HCEC 1CT (cell line): ENCODE results near the gene AGAP3.

Experiments used
- DNase-seq: peaks from one replicate; pipeline ENCODE4 v3.0.0-alpha.2; 2017

Gene AGAP3

DNA sequence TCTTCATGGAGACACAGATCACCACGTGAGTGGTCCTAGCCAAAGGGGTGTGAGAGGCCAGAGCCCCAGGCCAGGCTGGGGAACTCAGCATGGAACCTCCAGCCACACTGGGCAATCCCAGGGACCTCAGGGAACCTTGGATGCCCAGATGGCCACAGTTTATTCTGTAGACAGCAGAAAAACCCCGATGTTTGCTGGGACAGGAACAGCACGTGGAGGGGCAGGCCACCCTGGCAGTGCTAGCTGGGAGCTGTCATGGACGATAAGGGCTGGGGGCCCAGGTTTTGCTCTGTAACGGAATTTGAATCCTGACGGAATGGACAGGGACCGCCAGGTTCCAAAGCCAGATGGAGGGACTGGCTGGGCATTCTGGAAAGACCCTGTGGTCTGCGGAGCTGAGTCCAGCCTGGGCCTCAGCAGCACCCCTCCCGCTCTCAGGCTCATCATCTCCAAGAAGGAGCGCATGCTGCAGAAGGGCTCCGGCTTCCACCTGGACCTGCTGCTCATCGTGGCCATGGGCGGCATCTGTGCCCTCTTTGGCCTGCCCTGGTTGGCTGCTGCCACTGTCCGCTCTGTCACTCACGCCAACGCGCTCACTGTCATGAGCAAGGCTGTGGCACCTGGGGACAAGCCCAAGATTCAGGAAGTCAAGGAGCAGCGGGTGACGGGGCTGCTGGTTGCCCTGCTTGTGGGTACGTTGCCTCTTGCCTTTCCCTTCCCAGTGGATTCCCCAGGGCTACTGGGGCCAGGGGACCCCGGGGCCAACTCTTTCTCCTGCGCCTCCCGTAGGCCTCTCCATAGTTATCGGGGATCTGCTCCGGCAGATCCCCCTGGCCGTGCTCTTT, 11.2 kb upstream of the AGAP3 start:
- DNase-seq: no peak

DNA sequence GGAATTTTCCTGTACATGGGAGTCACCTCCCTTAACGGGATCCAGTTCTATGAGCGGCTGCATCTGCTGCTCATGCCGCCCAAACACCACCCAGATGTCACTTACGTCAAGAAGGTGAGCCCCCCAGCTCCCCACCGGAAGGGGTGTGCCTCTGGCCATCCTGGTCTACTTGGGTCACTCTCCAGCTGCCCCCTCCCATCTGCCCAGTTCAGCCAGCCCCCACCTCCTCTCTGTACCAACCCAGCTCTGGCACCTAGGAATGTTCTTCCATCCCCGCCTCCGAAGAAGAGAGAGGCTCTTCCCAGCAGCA, 10.7 kb upstream of the AGAP3 start:
- DNase-seq: no peak

DNA sequence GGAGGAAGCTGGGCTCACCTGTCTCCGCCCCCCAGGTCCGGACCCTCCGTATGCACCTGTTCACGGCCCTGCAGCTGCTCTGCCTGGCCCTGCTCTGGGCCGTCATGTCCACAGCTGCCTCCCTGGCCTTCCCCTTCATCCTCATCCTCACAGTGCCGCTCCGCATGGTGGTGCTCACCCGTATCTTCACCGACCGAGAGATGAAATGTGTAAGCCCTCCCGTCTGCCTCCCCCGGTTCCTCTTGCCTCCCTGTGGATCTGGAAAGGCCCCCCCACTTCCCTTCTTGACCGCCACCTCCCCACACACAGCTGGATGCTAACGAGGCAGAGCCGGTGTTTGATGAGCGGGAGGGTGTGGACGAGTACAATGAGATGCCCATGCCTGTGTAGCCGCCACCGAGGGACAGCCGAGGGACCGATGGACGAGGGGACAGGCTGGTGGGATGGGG, 10.3 kb upstream of the AGAP3 start:
- DNase-seq: no peak

DNA sequence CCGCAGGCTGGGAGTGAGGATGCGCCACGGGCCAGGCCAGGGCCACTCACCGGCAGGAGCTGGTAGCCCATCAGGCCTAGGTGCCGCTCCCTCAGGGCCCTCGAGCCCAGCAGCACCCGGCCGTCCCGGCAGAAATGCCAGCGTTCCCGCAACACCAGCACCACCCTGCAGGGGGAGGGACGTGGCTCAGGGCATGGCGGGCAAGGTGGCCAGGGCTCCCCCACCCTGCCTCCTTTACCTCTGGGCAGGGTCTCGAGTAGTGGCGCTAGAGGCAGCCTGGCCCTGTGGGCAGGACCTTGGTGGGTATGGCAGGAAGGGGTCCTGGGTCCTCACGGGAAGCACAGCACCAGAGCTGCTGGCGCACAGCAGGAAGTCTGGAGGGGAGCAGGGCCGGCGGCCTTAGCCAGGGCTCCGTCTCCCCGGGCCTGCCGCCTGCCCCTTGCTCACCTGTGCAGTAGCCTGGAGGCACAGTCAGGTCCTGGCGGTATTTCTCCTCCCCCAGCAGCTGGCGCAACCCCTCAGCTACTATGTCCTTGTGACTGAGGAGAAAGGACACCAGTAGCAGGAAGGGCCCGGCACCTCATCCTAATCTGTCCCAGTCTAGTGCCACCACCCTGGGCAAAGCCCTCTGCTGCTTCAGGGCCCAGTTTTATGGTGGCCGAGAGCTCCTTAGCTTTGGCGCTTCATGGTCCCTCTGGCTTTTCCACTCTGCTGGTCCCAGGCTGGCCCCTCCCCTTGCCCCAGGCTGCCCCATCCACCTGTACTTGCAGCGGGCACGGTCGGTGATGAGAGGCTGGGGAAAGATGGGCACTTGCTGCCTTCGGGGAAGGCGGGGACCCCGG, 9.2 kb upstream of the AGAP3 start:
- no peak for DNase-seq

DNA sequence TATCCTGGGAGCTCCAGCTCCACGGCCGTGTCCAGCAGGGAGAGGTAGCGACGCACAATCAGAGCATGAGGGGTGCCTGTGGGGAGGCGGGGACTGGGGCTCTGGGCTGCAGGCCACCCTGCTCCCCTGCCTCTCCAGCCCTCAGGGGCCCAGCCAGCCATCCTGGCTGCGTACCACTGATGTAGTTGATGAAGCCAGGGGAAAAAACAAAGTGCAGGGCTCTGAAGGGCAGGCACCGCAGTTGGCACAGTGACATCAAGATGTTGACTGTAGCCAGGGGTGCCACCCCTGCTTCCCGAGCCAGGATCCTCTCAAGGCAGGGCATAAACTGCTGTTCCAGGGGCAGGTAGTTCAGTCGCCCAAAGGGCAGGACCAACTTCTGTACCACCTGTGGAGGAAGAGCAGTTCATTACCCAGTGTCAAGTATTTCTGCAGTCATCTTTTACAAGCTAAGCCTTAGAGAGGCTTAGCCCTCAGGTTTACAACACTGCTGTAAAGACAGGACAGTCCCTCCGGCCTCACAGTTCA, 8.5 kb upstream of the AGAP3 start:
- no peak for DNase-seq

DNA sequence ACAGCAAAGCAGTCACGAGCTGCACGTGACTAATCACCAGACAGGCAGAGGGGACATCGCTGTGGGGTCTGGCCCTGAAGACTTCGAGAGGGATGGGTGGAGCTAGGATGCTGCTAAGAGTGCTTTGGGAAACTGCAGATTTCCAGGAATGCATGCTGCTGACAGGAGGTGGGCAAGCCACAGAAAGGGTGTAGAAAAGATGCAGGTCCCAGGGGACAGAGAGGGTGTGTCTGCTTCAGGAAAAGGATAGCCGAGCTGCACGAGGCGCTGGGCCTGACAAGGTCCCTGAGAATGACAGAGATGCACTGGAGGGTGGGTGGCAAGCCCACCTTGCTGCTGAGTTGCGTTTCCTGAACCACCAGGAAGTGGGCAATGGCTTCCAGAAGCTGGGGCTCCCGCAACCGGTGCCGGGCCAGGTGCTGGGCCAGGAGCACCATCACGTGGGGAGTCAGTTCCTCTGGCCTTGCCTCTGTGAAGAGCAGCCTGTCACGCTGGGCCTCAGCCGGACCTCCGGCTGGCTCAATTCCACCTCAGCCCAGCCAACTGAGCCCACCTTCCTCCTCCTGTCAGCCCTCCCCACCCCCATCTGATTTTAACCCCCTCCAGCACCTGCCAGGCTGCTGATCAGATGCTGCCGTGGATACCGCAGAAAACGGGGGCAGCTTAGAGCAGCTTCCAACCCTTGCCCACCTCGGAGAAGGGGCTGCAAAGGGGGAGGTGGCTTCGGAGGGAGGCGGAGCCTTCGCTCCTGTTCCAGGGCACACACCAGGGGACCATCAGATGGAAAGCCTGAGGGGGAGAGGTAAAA, 7.8 kb upstream of the AGAP3 start:
- no peak for DNase-seq

DNA sequence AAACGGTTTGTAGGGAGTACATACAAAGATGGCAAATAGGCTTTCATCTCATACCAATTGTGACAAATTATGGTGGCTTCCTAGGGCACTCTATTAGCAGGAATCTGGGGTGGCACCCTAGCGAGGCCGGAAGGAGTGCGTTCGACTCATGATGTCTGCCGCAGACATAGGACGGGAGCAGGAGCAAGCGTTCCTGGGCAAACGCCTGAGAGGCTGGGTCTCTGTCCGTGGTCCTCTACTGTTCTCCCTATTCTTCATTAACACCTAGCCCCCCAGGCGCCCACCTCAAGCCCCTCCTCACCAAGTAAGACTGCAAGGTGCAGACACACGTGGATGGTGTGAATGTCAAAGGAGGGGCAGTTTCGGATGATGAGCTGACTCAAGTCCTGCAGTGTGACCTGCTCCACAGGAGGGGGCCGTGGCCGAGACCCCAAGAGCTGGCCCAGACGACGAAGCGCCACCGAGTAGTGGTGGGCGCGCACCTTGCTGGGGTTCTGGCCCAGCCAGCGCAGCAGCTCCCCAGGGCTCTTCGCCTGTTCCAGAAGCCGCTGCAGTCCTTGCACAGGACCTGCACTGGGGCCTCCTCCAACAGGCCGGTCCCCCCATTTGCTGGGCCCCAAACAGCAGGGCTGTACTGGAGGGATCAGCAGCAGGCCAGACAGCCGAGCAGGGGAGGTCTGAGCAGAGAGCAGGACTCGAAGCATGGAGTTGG, 6.9 kb upstream of the AGAP3 start:
- no peak for DNase-seq

DNA sequence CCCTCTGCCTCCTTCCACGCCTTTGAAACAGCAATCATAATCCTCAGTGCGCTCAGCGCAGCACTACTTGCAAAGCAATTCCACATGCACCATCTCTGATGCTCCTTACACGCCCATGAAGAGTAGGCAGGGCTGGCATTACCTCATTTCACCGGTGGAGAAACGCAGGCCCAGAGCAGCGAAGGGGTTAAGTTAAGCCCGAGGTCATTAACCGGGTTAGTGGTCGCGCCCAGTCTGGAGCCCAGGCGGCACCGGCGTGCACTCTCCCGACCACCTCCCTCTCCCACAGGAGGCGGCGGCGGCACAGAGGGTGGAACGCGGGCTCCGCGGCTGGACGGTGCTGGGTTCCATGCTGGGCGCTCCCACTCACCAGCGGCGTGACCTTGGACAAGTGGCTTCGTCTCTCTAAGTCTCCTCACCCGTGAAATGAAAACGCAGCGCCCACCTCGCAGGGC, 6.2 kb upstream of the AGAP3 start:
- DNase-seq: no peak

DNA sequence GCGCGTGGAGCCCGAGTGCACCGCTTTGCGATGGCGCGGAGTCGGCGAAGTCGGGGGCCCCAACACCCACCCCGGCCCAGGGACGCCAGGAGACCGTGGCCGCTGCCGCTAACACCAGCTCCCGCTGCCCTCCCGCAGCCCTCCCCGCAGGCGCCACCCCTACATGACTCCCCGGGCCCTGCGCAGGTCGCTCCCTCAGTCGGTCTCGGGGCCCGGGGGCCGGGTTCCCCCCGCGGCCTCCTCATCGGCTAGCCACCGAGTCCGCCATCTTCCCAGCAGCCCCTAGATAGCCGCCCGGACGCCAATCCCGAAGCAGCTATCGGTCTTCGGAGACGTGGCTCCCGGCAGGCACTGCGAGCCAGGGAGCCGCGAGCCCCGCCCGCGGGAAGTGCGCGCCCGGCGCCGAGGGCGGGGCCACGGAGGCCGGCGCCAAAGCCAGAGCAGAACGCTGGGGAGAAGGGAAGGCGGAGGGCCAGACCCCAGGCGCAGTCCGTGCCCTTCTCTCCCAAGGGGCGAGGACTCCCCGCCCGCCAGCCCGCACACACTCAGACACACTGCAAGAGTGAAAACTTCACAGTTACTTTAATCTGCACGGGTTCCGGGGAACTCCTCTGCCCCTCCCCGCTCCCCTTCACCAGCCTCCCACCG, 5.6 kb upstream of the AGAP3 start, which contains the start of gene FASTK:
FASTK (minus strand) TSS at position 288 of the 648 bp plus-strand sequence; CDS start at position 245, 43 bp downstream.
- DNase-seq: peak; percentile 93

DNA sequence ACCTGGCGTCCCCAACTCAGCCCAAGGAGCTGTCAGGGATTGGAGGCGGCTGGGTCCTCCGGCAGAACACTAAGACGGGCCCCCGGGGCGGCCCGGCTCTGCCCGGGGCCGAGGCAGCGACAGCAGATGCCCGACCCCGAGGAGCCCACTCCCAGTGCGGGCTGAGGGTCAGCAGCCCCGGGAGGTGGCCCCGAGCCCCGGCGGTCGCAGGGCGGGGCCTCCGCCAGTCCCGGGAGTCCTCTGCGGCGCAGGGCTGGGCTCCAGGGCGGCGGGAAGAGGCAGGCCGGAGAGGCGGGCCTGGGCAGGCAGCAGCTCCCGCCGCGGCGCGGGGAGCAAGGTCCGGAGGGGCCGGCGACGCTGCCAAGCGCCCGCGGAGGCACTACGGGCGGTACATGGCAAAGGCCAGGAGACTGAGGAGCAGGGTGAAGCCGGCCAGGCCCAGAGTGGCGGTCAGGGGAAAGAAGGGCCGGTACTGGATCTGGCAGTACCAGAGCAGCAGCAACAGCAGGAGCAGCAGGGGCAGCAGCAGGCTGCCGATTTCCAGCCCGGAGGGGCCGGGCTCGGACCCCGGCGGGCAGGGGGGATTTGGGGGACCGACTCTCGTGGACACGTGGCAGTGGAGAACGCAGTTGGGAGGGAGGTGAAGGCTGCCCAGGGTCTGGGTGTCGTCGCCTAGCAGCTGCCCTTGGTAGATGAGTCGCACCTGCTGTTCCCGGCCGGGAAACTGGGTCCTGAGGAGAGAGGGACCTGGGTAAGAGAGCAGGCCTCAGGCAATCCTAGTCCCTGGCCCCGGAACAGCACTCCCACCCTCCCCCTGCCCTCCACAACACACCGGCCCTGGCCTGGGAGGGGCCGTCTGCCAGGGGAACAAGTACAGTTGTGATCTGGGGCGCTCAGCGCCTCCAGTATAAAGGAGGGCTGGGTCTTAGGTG, 4.8 kb upstream of the AGAP3 start:
- peak; percentile 30 for DNase-seq

DNA sequence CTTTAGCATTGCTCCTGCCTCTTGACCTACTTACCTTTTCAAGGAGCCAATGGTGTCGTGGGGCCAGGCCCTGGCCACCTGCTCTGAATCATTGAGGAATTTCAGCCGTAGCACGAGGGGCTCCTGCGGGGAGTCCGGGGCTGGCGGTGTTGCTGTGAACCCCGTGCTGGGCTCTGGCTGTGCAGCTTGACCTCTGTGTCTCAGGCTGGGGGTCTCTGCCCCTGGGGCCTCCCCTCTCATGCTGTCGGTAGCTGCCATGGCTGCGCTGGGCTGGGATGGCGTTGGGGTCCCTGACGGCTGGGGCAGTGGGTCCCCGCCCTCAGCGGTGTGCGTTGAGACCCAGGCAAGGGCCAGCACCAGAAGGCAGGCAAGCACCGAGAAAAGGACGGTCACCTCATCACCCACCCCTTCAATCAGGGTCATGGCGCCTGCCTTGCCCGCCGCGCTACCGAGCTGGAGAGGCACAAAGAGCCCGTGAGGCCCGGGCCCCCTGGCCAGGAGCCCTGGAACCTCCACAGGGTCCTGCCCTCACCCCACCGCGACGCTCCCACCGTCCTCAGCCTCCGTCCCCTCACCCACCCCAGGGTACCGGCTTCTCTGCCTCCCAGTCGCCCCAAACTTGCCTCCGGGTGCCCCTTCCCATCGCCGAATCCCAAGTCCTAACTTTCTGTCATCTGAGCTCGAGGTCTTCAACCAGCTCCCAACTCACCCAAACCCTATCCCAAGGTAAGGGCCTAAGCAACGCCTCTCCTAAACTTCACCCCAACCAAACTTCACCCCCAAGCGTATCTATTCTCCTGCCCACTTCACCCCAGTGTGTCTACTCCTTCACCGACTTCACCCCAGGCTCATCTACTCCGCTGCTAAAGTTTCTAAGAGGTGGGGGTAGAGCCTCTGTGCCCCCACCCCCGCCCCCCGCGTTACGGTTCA, 3.9 kb upstream of the AGAP3 start:
- peak; percentile 4 for DNase-seq

DNA sequence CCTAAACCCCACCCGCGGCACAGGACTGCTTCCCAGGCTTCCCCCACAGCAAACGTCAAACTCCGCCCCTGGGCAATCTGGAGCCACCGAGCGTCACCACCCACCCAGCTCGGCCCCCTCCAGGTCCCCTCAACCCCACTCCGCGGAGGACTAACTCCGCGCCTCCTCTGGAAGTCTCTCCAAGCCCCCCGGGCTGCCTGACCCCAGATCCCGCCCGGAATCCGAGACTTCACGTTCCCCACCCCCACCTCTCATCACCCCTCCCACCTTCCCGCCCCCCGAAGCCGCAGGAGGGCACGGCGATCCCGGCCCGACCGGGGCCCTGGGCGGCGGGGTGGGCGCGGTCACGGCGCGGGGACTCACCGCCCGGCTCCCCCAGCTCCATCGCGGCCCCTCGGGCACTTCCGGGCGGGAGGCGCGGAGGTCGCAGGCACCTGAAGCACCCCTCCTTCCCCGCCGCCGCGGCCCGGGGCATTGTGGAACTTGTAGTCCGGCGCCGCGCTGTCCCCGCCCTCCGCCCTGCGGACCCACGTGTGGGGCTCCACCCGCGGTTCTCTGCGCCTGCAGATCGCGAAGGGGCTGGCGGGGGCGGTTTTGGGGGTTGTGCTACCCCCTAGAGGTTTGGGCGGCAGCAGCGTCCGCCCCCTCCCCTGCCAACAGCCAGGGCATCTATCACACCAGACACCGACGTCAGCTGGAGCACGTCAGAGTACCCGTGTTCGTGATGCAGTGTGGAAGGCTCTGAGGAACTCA, 3.0 kb upstream of the AGAP3 start, which contains the start of gene TMUB1:
TMUB1 (minus strand) TSS at position 423 of the 753 bp plus-strand sequence. CDS start 930 bp downstream, outside the sequence.
- peak; percentile 50 for DNase-seq

DNA sequence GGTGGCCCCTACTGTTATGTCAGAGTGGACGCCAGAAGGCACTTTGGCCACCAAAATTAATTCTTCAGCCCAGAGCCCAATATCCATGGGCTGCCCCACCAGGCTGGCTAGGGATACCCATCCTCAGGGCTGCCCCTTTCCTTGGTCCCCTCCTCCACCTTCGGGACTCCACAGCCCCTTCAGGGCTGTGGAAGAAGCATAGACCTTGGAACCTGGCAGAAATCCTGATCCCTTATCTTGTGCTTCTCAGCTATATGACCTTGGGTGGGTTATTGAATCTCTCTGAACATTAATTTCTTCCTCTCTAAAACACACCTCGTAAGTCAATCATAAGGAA, 2.5 kb upstream of the AGAP3 start:
- no peak for DNase-seq

DNA sequence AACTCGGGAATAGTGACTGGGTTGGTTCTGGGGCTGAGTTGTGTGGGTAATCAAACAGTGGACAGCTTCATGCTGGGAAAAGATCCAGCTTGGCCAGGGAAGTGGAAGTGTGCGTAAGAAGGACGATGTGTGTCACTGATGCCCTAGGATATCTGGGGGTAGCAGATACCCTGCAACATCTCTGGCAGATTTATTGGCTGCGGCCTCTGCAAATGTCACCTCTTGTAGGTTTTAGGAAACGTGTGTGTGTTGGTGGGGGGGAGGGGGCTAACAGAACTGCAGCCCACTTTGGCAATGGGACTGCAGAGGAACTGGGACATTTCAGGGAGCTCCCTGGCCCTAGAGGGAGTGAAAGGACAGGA, 965 bp upstream of the AGAP3 start:
- DNase-seq: no peak

DNA sequence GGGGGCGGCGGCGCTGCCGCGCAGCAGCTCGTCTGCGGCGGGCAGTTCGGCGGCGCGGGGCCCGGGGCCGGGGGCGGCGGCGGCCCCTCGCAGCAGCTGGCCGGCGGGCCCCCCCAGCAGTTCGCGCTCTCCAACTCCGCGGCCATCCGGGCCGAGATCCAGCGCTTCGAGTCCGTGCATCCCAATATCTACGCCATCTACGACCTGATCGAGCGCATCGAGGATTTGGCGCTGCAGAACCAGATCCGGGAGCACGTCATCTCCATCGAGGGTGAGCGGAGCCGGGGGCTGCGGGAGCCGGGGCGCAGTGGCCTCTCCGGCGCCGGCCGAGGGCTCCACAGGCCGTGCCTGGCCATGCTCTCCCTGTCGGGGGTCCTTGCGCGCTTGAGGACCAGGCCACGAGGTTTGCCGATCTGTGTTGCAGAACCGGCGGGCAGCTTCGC, 548 bp downstream of the AGAP3 start:
- peak; percentile 44 for DNase-seq

DNA sequence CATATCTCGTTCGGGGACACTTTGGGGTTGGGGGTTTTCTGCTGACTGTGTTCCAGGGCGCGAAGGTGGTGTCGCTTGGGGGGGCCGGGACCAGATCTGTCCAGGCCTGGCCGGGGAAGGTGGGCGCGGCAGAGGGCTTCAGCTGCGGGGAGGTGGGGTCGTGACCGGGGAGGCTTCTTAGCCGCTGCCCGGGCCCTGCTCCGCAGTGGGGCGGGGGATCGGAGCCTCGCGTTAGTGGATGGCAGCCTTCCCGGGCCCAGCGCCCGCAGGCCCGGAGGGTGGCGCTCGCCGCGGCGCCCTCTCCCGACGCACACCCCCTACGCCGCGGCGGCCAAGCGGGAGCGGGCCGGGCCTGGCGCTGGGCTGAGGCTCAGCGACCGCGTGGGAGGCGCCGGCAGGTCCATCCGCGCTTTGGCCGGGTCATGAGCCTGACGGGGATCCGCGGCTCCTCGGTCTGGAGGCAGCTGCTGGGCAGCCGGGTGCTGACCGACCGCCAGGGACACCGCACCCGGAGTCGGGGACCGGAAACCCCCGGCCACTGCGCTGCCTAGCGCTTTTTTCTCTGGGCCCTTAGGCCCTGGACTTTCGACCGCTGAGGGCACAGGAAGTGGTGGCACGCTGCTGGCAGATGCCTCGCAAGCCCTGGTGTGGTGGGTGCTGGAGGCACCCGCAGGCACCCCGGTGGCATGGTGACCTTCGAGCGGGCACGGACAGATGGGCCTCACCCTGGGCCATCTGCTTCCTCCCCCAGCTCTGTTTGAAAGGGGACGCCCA, 1.2 kb downstream of the AGAP3 start:
- peak; percentile 65 for DNase-seq

DNA sequence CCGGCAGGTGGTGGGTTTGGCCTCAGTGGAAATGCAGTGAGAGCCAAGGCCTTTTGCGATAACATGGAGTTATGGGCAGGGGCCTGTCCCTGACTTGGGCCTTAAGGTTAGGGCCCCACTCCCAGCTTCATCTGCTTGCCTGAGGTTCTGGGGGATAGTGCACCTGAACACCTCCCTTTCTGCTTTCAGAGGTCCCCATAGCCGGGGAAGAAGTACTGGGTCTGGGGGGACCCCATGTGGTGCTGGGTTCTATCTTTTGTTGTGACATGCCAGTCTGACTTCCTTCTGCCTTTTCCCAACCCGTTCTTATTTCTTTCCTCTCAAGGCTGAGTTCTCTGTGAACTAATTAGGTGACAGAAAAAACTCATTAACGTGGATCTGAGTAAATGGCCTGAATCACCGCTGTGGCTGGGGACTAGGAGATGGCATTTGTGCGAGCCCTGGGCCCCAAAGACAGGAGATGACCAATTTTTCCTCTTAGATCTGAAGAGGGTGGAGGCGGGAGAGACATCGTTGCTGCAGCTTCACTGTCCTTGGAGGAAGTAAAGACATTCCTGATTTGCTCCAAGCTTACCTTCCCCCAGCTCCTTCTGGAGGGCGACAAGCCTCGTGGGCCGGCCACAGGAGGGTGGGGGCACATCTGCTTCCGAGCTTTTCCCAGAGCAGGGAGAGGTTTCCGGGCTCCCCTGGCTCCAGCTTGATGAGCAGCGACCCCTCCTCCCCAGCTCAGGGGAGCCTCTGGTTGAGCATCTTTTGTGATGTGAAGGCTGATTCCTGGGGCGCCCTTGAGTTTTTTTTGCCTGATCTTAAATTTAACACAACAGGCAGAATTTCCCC, 2.0 kb downstream of the AGAP3 start:
- no peak for DNase-seq
